SK-N-SH treated with all-trans-retinoic acid at 6 μM for 48 hours (cell line): Measurements from ENCODE around the gene BOC.

Experiments used
- ATAC-seq: fragments of 200-7000 bp; cut with Tn5 transposase; 3 replicates; pipeline ENCODE4 v1.9.1; 2020; ENCODE audit warnings: mild to moderate bottlenecking, moderate library complexity
- ARNTL ChIP-seq: fragments of 450-650 bp; formaldehyde crosslinking; IDR thresholded peaks from 2 replicates; pipeline ENCODE4 v1.5.0; 2020; ENCODE audit warnings: low read depth, mild to moderate bottlenecking, moderate library complexity, borderline replicate concordance
- BACH2 ChIP-seq: fragments of 250-450 bp; sonication (Bioruptor Pico); IDR thresholded peaks from 2 replicates; pipeline ENCODE4 v1.9.0; 2021; ENCODE audit warnings: mild to moderate bottlenecking, borderline replicate concordance
- CREB5 ChIP-seq: fragments of 250-450 bp; sonication (Bioruptor Pico); IDR thresholded peaks from 2 replicates; pipeline ENCODE4 v1.5.1; 2020; ENCODE audit warnings: low read depth, mild to moderate bottlenecking, moderate library complexity
- ESRRG ChIP-seq: fragments of 250-450 bp; sonication (Bioruptor Pico); IDR thresholded peaks from 2 replicates; pipeline ENCODE4 v1.6.1; 2021; ENCODE audit warnings: mild to moderate bottlenecking
- GLIS3 ChIP-seq: fragments of 250-450 bp; sonication (Bioruptor Pico); IDR thresholded peaks from 2 replicates; pipeline ENCODE4 v1.5.0; 2020; ENCODE audit warnings: mild to moderate bottlenecking, moderate library complexity
- ISL1 ChIP-seq: fragments of 250-450 bp; sonication (Bioruptor Pico); IDR thresholded peaks from 2 replicates; pipeline ENCODE4 v2.1.2; 2022; ENCODE audit warnings: mild to moderate bottlenecking, moderate library complexity
- OSR1 ChIP-seq: fragments of 250-450 bp; sonication (Bioruptor Pico); IDR thresholded peaks from 2 replicates; pipeline ENCODE4 v1.8.0; 2022; ENCODE audit warnings: moderate library complexity, mild to moderate bottlenecking, inconsistent platforms
- RARB ChIP-seq: fragments of 250-450 bp; sonication (Bioruptor Pico); IDR thresholded peaks from 2 replicates; pipeline ENCODE4 v1.8.0; 2021; ENCODE audit warnings: mild to moderate bottlenecking, moderate library complexity
- TCF4 ChIP-seq: fragments of 250-450 bp; sonication (Bioruptor Pico); IDR thresholded peaks from 2 replicates; pipeline ENCODE4 v1.8.0; 2021; ENCODE audit warnings: mild to moderate bottlenecking, moderate library complexity, borderline replicate concordance
- TOX ChIP-seq: fragments of 250-450 bp; sonication (Bioruptor Pico); IDR thresholded peaks from 2 replicates; pipeline ENCODE4 v1.8.0; 2021; ENCODE audit warnings: mild to moderate bottlenecking, moderate library complexity, borderline replicate concordance
- TSHZ2 ChIP-seq: fragments of 250-450 bp; sonication (Bioruptor Pico); IDR thresholded peaks from 2 replicates; pipeline ENCODE4 v1.5.0; 2020; ENCODE audit warnings: mild to moderate bottlenecking, moderate library complexity
- ZC3H10 ChIP-seq: fragments of 250-450 bp; sonication (Bioruptor Pico); IDR thresholded peaks from 2 replicates; pipeline ENCODE4 v1.5.1; 2021; ENCODE audit warnings: mild to moderate bottlenecking, moderate library complexity
- ZFP30 ChIP-seq: fragments of 450-650 bp; formaldehyde crosslinking; IDR thresholded peaks from 2 replicates; pipeline ENCODE4 v1.5.0; 2022; ENCODE audit warnings: mild to moderate bottlenecking, moderate library complexity
- ZNF565 ChIP-seq: fragments of 450-650 bp; formaldehyde crosslinking; conservative IDR thresholded peaks from 2 replicates; pipeline ENCODE4 v1.5.0; 2020; ENCODE audit warnings: low read depth, mild to moderate bottlenecking, moderate library complexity
- ZNF70 ChIP-seq: fragments of 450-650 bp; formaldehyde crosslinking; IDR thresholded peaks from 2 replicates; pipeline ENCODE4 v1.5.0; 2020; ENCODE audit warnings: mild to moderate bottlenecking, moderate library complexity
- ZNF8 ChIP-seq: fragments of 450-650 bp; formaldehyde crosslinking; IDR thresholded peaks from 2 replicates; pipeline ENCODE4 v1.5.0; 2020; ENCODE audit warnings: mild to moderate bottlenecking, moderate library complexity
- TF ChIP-seq, protein P1 (sequence below): fragments of 250-450 bp; sonication (Bioruptor Pico); IDR thresholded peaks from 2 replicates; pipeline ENCODE4 v1.5.1; 2021; ENCODE audit warnings: mild to moderate bottlenecking, moderate library complexity

BOC gene

GRCh38 chr3:113263020-113263419 lies 51.7 kb downstream of the BOC start (continued):
- TF ChIP-seq CREB5 (CRISPR knock-in tag) (no peak), TSHZ2 (no peak), GLIS3 (CRISPR knock-in tag) (no peak), ARNTL (CRISPR knock-in tag) (no peak), TOX (no peak), BACH2 (no peak), ZNF565 (CRISPR knock-in tag) (no peak)
- TF ChIP-seq, protein P1, sequence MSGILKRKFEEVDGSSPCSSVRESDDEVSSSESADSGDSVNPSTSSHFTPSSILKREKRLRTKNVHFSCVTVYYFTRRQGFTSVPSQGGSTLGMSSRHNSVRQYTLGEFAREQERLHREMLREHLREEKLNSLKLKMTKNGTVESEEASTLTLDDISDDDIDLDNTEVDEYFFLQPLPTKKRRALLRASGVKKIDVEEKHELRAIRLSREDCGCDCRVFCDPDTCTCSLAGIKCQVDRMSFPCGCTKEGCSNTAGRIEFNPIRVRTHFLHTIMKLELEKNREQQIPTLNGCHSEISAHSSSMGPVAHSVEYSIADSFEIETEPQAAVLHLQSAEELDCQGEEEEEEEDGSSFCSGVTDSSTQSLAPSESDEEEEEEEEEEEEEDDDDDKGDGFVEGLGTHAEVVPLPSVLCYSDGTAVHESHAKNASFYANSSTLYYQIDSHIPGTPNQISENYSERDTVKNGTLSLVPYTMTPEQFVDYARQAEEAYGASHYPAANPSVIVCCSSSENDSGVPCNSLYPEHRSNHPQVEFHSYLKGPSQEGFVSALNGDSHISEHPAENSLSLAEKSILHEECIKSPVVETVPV (CRISPR knock-in tag): no peak
- TF ChIP-seq, all 23 proteins: peak for 0

- no peak for ATAC-seq
- TF ChIP-seq, protein P1 (CRISPR knock-in tag): no peak
These were observed 52.4 kb downstream of the BOC start for GRCh38 chr3:113263778-113264177.

DNA sequence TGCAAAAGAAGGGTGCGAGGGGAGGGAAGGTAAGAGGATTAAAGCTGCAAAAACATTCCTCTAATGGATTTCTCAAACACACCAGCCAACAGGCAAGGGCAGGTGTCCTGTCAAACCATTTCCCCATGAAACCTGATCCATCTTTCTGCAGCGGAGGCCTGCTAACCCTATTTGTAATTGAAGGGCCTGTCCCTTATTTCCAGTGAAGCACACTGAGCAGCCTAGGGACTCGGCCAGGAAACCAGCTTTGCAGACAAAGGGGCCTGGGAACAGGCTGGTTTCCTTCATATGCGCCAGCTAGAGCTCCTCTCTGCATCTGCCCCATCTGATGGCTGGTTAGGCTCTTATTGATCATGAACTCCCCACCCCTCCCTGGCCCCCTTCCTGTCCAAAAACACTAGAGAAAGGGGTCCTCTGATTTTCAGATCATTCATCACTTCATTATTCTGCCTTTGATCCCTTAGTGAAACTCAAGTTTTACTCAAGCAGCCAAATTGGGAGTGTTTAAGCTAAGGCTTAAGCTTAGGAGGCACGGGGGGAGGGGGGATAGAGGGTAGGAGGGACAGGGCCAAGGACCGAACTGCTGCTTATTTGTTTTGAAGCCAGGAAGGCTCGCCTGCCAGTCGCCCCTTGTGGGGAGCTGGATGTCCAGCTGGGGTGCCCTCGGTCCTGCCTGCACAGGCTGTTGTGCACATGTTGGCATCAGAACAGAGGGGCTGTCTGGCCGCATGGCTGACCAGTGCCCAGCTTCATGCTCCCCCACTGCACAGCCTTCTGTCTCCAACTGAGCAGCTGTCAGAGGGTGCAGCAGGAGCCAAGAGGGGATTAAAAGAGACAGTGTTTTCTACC lies 53.1 kb downstream of the BOC start:
- TF ChIP-seq RARB (no peak), ZFP30 (no peak), TCF4 (CRISPR knock-in tag) (no peak), OSR1 (CRISPR knock-in tag) (no peak), TSHZ2 (no peak), ZNF8 (CRISPR knock-in tag) (no peak), ZNF70 (no peak), TOX (no peak), GLIS3 (CRISPR knock-in tag) (no peak), ARNTL (CRISPR knock-in tag) (no peak), ESRRG (CRISPR knock-in tag) (no peak), BACH2 (no peak)
- ATAC-seq: no peak

GRCh38 chr3:113265231-113265630 lies 53.9 kb downstream of the BOC start:
- ATAC-seq: no peak
- TF ChIP-seq CREB5 (CRISPR knock-in tag): no peak
- no peak for TF ChIP-seq ZC3H10 (CRISPR knock-in tag)
- no peak for TF ChIP-seq ISL1
- TF ChIP-seq TSHZ2: no peak
- TF ChIP-seq OSR1 (CRISPR knock-in tag): no peak
- TF ChIP-seq GLIS3 (CRISPR knock-in tag): no peak
- TF ChIP-seq, all 23 proteins: peak for 0
